ENCODE measurements around the gene TMEM144.
"Not testable (repeated sequence)": the region's sequence is repeated elsewhere in the genome, so short reads cannot be mapped to it uniquely, and the experiment has no call there.

The TMEM144 gene

DNA sequence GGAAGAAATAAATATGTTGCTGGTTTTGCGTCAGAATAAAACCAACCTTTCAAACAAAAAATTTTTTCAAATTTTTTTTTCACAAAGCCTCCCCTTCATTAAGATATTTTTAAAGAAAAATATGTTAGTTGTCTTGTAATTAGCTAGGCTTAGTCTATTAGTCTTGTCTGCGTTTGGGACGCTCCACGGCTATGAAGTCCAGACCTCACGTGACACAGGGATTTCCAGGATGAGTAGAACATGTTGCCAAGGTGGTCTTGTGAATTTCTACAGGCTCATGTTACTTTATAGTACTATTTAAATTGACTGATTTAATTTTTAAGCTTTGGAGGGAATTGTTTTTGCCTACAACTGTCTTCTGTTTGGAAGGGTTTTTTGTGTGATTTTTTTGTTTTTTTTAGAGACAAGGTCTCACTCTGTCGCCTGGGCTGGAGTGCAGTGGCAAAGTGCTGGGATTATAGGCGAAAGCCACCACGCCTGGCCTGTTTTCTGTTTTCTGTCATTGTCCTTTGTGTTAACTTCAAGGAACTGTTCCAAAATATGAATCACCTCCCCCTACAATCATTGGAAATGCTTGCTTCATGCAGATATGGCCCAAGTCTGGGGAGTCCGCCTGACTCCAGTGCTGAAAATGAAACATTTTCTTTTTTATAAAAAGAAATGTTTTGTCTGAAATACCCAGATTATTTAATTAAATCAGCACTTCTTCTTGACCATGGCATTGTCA lies 26.2 kb downstream of the TMEM144 start:
- DNase-seq (ENCODE audit: low spot score): peak; percentile 94

GRCh38 chr4:158238575-158238974 lies 28.3 kb downstream of the TMEM144 start:
- peak; percentile 97 for DNase-seq (ENCODE audit: low spot score)

DNA sequence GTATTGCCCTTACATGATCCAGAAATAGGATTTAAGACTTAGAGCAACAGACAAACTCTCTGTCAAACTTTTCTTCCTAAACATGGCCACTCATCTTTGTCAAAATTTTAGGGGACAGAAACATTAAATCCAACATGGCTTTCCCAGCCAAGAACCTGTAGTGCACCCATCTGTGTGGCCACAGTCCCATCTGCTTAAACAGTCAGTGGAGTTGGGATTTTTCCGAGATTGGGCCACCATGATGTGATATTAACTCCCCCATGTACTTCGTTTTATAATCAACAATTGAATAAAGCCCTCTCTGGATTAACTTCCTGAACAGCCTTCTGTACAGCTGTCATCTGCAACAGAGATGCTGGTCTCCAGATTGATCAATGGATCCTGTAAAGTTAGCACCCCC lies 28.9 kb downstream of the TMEM144 start:
- no peak for DNase-seq (ENCODE audit: low spot score)

- no peak for DNase-seq (ENCODE audit: low spot score)
These were observed 32.8 kb downstream of the TMEM144 start for GRCh38 chr4:158243071-158243470.

GRCh38 chr4:158250321-158250720 lies 40.0 kb downstream of the TMEM144 start:
- peak; percentile 66 for DNase-seq (ENCODE audit: low spot score)

DNA sequence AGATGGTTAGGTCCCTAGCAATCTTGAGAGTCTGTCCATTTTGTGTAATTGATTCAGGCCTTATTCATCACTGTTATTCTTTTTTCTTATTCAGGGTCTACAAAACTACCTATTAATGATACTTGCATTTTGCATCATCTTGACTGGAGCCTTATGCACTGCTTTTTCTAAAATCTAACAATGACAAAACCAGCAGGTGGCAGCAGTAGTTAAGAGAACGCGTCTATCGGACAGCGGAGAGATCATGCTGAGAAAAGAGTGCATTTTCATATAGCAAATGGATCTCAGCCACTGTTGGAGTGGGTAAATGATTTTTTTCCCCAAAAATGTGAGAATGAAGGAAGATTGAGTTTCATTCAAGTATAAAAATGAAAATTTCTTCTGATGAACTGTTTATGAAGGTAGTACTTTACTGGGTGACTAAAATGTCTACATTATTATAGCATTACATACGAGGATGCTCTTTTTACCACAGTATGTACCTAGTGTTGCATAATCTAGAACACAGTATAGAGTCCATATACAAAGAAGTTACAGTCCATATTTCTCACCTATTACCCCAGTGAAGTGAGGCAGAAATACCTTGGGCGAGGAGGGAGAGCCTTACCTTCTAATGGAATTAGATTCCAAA lies 43.2 kb downstream of the TMEM144 start:
- DNase-seq (ENCODE audit: low spot score): peak; percentile 91

GRCh38 chr4:158254292-158254691 lies 44.0 kb downstream of the TMEM144 start:
- peak; percentile 47 for DNase-seq (ENCODE audit: low spot score)

DNA sequence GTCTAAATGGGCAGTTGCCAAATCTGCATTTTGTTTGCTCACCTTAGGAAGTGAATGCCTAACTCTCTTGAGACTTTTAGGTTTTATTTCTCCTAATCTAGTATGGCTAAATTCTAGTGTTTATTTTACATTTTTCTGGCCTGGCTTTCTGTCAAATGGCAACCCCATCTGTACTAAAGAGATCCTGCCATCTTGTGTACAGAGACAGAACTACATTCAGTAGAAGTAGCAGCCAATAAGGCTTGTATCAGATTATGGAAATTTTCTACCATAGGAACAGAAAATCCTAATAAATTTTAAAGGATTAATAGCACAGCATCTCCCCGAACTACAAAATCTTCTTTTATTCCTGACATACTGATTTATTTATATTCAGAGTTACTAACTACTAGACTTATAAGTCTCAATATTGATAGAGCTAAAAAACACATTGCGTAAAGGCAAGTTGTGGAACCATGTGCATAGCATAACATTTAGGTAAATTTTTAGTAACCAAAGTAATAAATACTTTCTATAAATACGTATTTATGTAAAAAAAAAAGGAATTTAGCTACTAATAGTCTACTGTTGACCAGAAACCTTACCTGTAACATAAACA lies 45.5 kb downstream of the TMEM144 start:
- peak; percentile 80 for DNase-seq (ENCODE audit: low spot score)

DNA sequence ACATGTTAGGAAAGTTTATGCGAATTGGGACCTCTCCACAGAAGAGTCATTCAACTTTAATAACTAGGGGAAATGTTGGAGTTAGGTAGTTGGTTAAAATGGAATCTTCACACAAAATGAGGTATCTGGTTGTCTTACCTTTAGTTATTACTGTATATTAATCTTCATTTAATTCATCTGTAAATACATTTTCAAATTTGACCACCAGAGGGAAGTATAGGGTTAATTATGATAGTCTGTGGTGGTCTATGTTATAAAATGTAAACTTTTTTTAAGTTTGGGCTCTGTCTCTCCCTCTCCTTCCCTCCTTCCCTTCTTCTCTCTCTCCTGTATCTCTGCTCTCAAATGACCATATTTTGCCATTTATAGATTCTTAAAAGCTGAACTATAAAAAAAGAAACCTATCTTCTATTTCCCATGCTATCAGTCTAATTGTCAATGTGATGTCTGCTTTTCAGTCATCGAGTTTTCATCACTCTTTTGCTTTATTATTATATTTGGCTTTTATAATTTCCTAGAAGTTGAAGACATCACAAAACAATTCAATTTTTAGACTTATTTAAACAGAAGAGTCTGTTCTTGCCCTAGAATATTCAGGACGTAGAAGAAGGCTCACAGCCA lies 49.8 kb downstream of the TMEM144 start:
- DNase-seq (ENCODE audit: low spot score): no peak

- no peak for DNase-seq (ENCODE audit: low spot score)
These were observed 51.2 kb downstream of the TMEM144 start for GRCh38 chr4:158261480-158261879.

DNA sequence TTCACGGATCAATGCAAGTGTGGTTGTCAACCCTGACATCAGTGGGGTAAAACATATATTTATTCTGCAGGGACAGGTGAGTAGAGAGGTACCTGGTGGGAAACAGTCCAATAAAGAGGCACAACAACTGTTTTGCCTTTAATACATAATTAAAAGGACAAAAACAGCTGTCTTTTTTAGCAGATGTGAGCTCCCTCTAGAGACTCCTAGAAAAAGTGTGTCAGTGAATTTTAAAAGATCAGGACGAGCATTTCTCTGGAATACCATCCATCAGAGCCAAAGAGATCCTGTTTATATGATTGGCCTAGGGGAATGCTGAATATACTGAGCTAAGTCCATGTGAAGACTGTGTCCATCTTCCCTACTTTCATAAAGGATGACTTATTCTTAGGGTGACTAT lies 58.3 kb downstream of the TMEM144 start:
- no peak for DNase-seq (ENCODE audit: low spot score)

- no peak for DNase-seq (ENCODE audit: low spot score)
These were observed 64.3 kb downstream of the TMEM144 start for GRCh38 chr4:158274636-158275035.

- DNase-seq (ENCODE audit: low spot score): no peak
These were observed 67.3 kb downstream of the TMEM144 start for GRCh38 chr4:158277558-158277957.

DNA sequence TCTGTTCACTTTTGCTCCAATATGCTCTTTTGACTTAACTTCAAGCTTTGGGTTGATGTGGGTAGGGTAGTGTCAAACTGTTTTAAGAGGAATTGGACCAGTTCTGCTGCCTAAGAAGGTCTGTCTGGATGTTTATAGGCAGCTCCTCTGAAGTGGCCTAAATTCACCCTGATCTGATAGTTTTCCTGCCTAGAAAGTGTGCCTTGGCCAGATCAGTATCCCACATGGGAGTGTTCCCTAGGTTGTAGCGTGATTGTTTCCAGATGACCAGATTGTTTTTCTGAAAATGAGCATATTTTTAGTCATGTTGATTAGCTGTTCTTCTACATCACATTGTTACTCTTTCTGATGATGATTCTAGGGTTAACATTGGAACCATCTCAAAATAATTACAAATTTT lies 68.8 kb downstream of the TMEM144 start:
- DNase-seq (ENCODE audit: low spot score): not testable (repeated sequence)

DNA sequence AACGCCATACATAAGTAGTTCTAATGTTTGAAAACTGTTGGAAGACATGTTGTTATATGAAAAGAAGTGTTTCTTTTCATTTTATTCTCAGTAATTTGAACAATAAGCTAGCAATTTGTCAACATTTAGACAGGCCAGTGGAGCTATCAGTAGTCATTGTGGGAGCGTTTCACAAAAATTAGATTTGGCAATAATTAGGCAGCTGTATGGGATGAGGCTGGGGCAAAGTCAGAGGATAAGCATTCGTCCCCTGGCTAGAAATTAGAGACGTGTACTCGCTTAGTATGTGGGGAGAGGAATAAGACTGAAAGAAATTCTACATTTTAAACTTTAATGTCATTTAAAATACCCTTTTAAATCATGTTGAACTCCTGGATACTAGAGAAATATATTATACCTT lies 70.6 kb downstream of the TMEM144 start:
- DNase-seq (ENCODE audit: low spot score): no peak

DNA sequence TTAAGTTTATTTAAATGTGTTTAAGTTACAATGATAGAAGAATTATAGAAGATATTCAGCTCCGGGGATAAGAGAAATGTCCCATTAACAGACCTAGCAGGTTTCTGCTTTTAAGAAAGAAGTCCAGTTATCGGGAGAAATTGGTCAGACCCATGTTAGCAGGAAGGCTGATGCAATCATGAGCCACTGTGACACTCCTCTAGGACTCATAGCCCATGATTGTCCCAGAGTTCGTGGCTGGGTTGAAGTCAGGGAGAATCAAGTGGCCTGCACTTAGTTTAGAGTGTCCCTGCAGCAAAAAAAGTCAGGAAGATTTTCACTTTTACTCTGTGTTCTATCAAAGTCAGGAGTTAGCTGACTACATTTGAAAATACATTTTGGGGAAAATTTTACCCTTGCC lies 72.0 kb downstream of the TMEM144 start:
- DNase-seq (ENCODE audit: low spot score): no peak

DNA sequence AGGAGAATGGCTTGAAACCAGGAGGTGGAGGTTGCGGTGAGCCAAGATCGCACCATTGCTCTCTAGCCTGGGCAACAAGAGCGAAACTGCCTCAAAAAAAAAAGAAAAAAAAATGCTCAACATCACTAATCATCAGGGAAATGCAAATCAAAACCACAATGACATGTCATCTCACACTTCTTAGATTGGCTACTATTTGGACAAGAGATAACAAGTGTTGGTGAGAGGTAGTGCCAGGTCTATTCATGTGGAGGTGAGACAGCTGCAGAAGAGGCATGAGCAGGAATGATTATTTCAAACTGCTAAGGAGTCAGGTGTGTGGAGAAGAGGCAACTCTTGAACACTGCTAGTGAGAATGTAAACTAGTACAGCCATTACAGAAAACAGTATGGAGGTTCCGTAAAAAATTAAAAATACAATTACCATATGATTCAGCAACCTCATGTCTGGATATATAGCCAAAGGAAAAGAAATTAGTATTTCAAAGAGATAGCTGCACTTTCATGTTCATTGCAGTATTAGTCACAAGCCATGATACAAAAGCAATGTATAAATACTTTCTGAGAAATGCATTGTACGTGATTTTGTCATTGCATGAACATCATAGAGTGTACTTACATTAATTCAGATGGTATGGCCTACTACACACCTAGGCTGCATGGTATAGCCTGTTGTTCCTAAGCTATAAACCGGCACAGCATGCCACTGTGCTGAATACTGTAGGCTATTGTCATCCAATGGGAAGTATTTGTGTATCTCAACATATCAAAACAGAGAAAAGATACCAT lies 75.3 kb downstream of the TMEM144 start:
- no peak for DNase-seq (ENCODE audit: low spot score)

DNA sequence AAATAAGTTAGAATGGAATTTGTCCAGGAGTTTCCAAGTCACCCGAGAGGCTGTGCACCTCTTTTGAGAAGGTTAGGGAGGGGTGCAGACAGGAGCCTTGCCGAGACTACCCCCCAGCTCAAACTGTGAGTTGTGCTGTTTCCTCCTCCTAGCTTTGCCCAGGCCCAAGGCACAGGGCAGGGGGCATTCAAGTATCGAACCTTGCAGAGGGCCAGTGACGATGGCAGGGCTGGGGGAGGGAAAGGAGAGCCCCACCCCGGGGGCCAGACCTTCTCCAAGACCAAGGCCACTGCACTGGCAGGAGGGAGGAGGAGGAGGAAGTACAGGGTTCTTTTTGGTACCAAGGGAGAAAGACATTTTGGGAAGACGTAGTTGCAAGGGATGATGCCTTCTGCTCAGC lies 80.6 kb downstream of the TMEM144 start:
- DNase-seq (ENCODE audit: low spot score): no peak

GRCh38 chr4:158291334-158292055 lies 81.2 kb downstream of the TMEM144 start:
- no peak for DNase-seq (ENCODE audit: low spot score)

GRCh38 chr4:158292156-158292555 lies 81.9 kb downstream of the TMEM144 start:
- DNase-seq (ENCODE audit: low spot score): no peak

DNA sequence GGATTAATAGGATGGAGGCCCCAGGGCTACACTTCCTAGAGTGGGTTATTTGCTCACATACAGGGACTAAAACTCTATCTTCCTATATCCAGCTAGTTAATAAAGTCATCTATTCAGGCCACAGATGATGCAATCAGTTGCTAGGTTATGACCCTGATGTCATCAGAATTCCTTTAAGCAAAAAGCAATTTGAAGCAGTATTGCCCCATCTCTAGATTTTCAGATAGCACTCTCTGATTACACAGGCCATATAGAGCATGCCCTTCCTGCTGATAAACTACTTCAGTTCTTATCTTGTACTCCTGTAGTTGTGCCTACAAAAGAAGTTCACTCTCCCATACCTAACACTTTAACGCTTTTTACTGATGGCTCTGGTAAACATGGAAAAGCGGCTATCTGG lies 84.8 kb downstream of the TMEM144 start:
- no peak for DNase-seq (ENCODE audit: low spot score)

DNA sequence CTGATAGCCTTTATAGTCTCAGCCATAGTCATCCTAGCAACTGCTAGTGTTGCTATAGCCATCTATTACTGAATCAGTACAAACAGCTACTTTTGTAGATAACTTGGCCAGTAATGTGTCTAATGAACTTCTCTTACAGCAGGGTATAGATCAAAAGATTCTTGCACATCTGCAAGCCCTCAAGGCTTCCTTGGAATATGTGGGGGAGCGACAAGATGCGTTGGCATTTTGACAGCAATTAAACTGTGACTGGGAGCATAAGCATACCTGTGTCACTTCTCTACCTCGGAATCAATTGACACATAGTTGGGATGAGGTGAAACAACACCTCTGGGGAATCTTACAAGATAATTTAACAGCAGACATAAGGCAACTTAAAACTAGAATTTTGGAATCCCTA lies 87.6 kb downstream of the TMEM144 start:
- no peak for DNase-seq (ENCODE audit: low spot score)
